ENCODE data around the gene ADA.

ADA gene

DNA sequence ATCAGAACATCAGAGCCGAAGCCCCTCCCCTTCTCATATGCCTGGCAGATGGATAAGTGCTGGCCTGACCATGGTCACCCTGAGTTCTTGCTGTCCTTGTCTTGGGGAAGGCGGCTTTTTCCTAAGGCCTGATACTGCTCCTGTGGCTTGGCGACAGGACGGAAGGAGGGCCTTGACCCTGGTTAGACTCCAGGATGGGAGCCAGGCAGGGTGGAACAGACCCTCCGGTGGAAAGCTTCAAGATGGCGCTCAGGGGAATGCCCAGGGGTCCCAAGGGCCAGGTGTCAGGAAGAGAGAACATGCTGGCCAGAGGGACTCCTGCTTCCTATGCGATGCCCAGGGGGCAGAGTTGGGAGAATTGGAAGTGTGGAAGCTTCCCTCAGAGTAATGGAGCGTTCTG is 29.6 kb downstream of the ADA start:
- DNase-seq: no peak

DNA sequence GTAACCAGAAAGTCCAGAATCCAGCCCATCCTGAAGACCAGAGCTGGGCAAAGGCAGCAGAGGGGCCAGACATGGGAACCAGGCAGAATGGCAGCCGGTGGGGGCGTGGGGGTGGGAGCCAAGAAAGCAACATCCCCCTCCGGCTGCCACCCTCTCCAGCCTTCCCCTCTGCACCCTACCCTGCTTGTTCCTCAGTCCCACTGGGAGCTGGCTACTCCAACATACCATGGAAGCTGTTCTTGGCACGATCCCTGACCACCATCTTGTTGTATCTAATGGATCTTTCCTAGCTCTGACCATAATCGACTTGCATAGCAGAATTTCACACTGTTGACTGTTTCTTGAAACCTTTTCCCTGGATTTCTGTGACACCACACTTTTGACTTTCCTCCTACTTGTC is 30.2 kb downstream of the ADA start:
- DNase-seq: no peak

DNA sequence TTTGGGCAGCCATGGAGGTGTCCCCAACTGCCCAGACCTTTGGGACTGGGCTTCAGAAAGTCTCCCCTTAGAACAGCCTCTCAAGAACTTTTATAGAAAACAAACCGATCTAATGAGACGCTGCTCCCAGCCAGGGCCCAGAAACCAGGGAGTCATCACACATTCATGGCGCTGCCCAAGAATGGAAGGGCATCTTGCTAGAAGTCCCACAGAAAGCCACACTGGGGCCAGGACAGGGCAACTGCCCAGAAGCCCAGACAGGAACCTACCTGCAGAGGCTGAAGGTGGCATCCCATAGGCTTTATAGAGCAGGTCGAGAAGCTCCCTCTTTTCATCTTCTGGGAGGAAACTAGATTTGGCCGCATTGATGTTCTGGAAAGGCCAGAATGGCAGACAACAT is 31.5 kb downstream of the ADA start:
- DNase-seq: no peak

DNA sequence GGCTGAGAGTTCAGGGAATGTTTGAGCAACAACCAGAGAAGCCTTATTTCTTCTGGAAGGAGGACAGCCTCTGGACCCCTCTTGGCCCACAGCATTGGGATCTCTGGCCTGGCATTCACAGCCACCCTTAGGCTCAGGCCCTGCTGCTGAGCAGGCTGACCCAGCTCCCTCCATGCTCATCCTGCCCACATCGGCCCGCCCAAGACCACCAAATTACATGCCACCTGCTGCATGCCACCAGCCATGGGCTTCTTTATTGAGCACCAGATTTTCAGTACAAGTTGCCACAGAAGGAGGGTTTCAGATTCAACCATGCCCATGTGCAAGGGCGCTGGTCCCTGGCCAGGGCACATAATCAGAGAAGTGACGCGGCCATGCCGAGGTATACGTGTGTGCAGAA is 32.2 kb downstream of the ADA start:
- no peak for DNase-seq

DNA sequence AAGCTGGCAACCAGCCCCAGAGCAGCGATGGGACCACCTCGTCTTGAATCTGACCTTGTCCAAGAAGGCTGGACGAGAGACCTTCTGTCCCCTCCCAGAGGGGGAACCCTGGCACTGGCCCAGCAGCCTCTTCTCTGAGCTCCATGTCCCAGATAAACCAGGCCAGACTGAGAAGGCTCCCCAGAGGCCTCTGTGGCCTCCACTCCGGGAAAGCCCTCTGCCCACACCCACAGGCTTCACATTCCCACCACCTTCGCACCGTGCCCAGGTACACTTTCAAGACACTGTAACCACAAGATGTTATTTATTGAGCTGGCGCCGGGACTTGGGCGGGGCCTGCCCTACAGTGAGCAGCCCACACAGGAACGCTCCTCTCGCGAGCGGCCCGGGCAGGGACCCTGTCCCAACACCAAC is 33.2 kb downstream of the ADA start:
- DNase-seq: no peak

DNA sequence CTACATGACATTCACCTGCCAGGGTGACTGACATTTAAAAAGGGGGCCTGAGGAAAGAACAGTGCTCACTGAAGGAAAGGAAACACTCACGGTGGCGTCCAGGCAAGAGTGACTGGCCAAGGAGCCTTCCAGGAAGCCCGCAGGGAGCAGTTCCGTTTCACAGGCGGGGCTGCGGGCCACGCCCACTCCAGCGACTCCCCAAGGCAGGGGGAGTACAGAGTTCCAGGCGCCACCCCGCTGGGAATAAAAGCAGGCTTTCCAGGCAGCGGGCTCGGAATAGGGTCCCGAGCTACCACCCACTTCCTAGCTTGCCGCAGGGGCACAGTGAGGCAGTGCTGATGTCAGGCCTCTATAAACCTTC is 34.9 kb downstream of the ADA start:
- no peak for DNase-seq

DNA sequence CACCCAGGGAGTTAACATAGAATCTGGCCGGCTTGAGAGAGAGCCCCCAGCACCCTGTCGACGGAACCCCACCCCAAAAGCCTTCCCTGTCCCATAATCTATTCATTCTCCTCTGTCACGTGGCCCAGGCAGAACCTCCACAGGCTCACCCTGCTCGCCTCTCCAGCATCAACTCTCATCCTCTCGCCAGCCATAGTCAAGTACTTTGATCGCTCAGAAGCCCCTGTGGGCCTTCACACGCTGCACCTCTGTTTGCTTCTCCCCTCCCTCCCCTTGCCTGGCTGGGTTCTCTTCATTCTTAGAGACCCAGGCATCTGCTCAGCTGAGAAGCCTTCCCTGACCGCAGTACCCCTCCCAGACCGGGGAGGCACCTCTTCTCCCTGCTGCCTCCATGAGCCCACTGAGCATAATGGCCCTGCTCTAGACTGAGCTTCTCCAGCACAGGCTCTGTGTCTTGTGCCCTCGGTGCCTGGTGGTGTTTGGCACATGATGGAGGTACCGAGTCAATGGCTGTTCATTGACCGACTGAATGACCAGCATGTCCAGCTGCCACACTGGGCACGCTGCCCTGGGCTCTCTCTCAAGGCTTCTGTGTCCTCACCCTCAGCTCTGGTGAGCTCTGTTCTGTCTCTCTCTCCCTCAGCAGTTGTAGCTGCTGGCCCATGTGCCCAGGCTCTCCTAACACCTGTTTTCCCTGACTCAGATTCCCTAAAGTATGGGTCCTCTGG is 35.5 kb downstream of the ADA start:
- DNase-seq: no peak

DNA sequence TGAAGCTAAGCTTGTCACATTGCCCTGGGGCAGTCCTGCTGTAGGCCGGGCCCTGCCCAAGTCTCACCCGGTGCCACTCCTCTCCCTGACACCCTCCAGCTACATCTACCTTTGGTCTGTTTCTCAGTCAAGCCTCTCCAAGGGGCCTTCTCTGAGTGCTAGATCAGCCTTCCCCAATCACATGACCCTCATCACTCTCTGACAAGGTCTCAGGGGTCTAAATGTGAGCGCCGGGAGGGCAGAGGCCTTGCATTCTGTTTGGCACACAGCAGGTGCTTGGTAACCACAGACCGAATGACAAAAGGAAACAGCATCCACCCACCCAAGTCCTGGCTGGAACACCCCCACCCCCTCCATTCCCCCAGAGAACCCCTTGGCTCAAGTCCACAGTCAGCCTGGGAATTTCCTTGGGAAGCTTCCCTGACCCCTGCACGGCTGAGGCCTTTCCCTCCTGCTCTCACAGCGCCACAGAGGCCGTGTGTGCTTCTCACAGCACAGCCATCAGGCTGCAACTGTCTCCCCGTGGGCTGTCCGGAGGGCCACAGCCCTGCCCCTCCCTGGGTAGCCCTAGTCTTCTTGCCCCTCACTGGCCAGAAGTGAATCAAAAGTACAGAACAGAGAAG is 36.2 kb downstream of the ADA start:
- DNase-seq: no peak

DNA sequence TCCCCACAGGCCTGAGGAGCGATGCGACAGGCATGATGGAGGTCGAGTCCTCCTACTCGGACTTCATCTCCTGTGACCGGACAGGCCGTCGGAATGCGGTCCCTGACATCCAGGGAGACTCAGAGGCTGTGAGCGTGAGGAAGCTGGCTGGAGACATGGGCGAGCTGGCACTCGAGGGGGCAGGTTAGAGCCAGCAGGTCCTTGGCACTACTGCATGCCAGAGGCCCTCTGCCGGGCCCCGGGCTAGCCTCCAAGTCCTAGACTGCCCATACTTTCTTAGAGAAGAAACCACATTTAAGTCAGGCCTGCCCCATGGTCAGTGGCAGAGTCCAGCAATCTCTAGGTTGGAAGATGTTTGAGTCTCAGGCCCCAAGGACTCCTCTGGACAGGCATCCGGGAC is 37.0 kb downstream of the ADA start:
- no peak for DNase-seq

DNA sequence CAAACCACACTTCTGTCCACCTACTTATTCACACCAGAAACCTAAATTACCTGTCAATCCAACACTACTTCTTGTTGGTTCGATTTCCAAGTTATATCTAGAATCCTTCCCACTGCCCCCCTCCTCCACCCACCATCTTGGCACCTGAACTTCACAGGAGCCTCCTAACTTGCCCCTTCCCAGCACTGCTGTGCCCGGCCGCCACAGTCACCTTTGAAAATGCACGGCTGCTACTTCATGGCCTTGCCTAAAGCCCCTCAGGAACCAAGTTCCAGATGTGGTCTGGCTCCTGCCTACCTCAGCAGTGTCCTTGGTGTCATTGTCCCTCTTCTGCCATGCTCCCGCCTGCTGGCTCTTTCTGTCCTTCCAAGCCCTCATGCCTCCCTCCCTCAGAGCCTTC is 37.9 kb downstream of the ADA start:
- no peak for DNase-seq

DNA sequence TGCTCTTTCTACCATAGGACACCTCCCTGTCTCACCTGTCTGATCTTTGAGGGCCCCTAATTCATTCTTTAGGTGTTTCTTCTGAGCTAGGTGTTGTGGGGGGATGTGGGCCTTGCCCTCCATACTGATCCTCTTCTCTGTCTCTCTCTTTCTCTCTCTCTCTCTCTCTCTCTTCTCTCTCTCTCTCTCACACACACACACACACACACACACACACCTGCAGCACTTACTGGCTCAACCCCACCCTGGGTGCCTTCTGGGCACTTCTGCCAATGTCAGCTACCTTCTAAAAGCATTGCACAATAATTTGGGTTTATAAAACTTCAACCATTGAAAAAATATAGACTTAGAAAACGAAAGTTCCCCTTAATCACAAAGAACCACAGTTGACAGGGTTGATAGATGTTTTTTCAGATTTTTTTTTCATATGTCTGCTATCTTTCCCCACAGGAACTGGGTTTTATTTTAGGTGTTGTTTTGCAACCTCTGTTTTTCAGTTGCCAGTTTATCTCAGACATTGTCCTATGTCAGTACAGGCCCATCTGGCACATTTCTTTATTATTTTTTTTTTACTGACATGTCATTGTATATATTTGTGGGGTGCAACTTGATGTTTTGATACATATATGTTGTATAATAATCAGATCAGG is 41.1 kb downstream of the ADA start:
- DNase-seq: no peak

DNA sequence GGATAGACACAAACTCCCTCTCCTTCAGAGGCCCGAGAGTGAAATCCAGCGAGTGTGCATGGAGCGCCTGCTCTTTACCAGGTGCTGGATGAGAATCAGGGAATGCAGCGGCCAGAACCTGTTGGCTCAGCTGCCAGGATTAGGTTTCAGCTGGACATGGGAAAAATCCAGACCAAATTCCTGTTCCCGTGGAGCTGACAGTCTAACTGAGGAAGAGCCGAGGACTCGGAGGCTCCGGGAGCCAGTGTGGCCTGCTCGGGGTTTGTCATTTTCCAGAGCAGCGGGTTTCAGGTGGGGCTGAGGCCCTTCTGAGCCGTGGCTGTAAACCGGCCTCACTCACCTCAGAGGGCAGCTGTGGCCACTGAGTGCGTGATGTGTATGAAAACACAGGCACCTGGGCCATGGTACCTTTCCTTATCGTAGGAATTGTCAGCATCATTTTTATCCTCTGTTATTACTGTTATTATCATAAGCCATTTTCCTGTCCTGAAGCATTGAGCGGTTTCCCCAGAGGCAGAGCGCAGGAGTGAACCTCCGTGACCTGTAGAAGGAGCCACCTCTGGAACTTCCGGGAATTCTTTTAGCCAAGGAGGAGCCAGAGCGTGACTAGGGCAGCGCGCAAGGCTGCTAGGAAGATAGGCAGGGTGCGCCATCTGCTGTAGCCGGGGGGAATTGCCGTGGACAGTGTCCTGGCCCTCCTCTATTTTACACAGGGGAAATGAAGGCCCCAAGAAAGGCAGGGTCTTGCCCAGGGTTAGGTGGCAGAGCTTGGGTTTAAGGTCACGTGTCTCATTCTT is 41.8 kb downstream of the ADA start:
- DNase-seq: peak; percentile 89

DNA sequence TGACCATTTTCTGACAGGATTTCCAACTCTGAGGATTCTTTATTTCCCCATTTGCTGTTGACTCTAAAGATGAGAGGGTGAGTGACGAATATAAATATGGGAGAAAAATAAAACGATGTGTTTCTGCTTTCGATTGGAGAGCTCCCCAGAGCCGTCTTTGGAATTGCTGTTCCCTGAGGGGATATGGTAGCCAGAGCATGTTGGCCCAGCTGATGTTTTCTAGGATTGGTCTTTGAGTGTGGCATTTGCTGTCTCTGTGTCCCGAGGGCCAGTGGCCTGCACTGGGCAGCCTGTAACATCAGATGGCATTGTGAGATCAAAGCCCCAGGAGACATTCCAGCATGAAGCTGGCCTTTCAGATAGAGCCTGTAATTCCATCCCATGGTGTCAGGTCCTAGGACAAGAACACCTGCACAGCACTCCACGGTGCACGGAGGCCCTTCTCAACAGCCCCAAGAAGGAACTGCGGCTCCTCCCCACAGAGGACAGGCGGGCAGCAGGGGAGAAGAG is 42.4 kb downstream of the ADA start:
- DNase-seq: no peak

DNA sequence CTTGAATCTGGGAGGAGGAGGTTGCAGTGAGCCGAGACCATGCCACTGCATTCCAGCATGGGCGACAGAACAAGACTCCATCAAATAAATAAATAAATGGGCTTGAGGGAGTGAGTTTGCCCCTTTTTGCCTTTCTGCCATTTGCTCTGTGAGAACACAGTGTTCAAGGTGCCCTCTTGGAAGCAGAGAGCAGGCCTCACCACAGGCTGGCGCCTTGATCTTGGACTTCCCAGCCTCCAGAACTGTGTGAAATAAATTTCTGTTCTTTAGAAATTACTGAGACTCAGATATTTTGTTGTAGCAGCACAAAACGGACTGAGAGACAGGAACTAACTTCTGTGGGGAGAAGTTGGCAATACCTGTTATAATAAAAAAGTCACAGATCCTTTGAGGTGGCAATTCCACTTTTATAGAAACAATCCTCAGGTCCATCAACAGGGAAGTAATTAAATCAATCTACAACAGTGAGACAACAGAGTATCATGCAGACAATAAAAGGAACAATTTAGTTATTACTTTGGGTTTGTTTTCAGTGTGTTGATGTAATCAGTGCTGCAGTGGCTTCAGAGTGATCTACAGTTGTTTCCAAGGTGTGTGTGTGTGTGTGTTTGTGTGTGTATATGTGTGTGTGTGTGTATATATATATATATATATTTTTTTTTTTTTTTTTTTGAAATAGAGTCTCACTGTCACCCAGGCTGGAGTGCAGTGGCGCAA is 44.6 kb downstream of the ADA start:
- DNase-seq: no peak

DNA sequence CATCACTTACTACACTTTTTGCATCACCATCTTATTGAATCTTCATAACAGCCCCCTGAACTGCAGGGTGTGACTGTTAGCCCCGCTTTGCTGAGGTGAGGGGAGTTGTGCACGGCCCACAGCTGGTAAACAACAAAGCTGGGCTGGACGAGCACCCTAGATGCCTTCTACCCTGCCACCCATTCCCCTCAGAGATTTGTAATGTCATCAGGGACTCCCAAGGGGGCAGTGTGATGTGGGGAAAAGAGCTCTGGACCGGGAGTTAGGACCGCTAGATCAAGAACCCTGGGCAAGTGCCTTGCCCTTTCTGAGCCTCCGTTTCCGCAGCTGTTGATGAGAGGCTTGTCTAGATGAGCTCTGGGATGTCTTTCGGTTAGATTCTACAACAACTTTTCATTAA is 48.2 kb downstream of the ADA start:
- DNase-seq: no peak

DNA sequence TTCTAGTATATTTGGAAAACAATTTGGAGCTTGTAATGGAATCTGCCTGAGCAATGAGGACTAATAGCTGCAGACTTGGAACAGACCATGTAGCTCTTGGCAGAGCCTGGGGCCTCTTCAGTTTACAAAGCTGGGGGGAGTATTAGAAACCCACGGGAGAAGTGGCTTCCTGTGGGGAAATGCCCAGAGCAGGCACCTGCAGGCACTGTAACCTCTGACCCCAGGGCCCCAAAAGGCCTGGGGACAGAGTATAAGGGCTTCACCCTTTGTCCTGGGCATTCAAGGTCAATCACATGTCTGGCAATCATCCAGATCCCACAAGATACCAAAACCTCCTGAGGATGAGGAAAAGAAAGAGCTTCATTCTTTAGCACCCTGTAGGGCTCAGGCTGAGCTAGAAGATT is 49.7 kb downstream of the ADA start:
- DNase-seq: no peak

DNA sequence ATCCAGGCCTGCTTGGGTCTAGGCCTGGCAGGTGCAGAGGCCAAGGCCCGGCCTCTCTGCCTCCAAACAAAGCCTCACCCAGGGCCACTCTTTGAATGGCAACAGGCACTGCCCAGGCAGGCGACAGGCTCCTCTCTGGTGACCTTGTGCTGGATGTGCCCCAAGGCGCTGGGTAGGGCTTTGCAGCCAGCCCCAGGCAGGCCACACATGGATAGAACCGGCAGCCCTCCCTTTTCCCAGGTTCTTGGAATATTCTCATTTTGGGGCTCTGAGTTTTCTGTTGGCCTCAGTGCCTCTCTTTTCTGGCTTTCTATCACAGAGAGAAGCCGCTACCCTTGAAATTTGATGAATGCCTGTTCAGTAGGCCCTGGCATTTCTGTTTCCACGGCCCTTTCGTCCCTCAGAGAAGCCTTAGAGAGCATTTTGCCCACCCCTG is 50.2 kb downstream of the ADA start:
- no peak for DNase-seq

DNA sequence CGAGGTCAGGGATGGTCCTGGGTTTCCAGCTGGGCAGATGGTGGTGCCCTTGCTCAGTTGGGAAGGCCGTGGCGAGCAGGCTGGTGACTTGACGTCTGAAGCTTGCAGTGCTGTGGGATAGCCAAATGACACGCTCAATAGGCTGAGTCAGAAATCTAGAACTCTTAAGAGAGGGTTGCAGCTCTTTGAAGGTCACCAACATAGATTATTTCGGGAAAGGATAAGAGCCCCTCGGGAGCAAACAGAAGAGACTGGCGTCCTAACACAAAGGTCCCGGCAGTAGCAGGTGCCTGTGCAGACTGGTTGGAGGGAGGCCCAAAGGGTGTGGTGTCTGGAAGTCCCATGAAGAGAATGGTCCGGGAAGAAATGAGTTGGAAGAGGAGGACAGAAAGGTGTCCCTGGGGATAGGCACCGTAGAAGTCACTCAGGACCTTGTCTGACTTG is 50.7 kb downstream of the ADA start:
- DNase-seq: no peak

DNA sequence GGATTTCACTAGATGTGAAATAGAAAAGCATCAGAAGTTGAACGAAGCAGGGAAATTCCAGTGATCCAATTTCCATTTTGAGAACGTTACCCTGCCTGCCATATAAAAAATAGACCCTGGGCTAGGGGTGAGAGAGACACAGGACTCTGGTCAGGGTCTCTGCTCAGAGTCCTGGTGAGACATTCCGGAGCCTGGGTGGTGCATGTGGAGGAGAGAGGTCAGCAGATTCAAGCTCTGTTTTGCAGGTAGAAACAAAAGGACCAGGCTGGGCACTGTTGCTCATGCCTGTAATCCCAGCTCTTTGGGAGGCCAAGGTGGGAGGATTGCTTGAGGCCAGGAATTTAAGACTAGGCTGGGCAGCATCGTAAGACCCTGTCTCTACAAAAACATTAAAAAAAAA is 51.2 kb downstream of the ADA start:
- DNase-seq: no peak

DNA sequence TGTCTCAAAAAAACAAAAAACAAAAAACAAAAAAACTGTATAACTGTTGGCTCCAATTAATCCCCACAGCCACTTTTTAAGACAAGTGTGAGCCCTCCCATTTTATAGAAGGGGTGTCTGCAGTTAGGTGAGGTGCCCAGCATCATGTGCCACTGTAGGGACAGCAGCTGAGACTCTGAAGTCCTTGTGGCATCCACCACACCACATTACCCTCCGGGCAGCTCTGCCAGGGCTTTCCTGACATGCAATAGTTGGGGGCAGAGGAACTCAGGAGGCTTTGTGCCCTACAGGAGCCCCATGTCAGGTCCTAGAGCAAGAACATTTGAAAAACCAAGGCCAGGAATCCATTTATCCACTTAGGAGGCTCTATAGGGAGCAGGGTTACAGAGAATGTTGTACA is 51.8 kb downstream of the ADA start:
- DNase-seq: no peak

DNA sequence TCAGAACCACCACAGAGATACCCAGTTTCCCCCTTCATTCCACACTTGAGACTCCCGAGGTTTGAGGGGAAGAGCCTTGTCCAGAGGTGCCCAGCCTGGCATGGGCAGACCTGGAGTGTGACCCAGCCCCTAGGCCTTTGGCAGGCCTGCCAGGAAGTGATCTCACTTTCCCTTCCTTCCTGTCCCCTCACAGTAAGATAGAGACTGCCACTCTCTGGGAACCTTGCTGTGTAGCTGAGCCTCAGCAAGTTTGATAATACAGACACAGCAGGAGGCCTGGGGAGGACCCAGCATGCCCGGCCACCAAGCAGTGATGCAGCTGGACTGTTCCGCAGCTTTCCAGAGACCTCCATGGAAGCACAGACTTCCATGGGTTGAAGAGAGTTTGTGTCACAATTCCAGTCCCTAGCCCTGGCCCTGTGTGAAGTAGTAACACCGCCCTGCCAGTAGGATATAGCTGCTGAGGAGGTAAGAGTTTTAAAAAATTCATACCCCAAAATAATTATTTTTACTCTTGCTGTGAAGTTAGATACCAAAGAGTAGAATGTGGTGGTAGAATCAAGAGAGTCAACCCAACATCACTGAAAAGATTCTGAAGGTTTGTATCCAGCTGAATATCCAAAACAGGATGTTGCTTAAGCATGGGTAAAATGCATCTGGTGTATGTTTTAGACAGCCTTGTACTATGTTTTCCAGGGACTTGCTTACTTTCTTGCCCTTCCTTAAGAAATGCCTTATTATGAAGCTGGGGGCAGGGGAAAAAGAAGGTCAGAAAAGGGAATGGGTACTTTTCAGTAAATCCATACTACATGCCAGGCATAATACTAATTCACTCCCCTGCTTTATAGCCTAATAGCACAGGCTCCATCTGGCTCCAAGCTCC is 52.8 kb downstream of the ADA start:
- DNase-seq: no peak

DNA sequence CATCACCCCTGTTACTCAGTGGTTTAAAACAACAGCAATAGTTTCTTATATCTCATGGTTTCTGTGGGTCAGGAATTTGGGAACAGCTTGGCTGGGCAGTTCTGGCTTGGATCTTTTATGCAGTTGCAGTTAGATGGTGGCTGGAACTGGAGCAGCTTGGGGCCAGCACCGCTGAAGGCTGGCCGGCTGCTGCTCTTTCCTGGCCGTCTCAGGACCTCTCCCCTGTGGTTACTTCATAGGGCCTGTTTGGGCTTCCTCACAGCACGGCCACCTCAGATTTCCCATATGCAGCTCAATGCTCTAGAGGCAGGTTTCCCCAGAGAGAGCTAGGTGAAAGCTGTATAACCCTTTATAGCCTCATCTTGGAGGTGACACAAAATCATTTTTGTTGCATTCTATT is 53.6 kb downstream of the ADA start:
- no peak for DNase-seq
